Measurements from ENCODE around the gene MGMT. TPM values are rescaled to one million over a fixed set of nuclear protein-coding genes. Genes with fewer than 3 reads are reported as not detected.

The MGMT gene
- total RNA-seq, 3 donors from 2014 or later = 34.1 to 57.8 (median 46.7) TPM

DNA sequence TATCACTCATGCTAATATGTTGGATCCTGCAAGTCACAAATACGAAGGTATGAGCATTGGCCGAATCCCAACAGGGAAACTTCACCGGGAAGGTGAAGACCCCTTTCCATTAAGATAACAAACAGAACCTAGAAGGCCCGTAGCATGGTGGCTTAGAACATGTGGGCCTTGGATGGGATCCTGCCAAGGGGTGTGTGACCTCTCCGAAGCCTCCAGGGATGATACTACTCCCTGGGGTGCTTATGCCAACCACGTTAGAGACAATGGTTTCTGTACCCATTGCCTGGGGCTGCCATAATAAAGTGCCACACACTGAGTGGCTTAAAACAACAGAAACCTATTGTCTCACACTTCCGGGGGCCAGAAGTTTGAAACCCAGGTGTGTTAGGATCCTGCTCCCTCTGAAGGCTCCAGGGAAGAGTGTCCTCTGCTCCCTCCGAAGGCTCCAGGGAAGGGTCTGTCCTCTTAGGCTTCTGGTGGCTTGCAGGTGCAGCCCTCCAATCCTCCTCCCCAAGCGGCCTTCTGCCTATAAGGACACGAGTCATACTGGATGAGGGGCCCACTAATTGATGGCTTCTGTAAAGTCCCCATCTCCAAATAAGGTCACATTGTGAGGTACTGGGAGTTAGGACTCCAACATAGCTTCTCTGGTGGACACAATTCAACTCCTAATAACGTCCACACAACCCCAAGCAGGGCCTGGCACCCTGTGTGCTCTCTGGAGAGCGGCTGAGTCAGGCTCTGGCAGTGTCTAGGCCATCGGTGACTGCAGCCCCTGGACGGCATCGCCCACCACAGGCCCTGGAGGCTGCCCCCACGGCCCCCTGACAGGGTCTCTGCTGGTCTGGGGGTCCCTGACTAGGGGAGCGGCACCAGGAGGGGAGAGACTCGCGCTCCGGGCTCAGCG lies 992 bp upstream of the MGMT start:
- TF ChIP-seq POLR2A (IDR thresholded peaks at IDR 0.05) (no peak), POLR2AphosphoS5 (IDR thresholded peaks at IDR 0.05) (no peak), CTCF (IDR thresholded peaks at IDR 0.05) (no peak)
- no peak for DNase-seq (ENCODE audit: low spot score in 2 of 2)
- intact Hi-C loops (cut with DNase I; ENCODE audit: low total_unique reads) = no loop called here
- no peaks in the 10 kb centered on the region for H3K9me3 ChIP-seq
- no peaks in the 10 kb centered on the region for H3K36me3 ChIP-seq
- peak overlapping the region; percentile 69 to 83 for H3K27ac ChIP-seq
- no peaks in the 10 kb centered on the region for H3K27me3 ChIP-seq
- H3K4me1 ChIP-seq = no peaks in the 10 kb centered on the region
- H3K4me3 ChIP-seq = peak overlapping the region; percentile 77 to 83 (median 80)

DNA sequence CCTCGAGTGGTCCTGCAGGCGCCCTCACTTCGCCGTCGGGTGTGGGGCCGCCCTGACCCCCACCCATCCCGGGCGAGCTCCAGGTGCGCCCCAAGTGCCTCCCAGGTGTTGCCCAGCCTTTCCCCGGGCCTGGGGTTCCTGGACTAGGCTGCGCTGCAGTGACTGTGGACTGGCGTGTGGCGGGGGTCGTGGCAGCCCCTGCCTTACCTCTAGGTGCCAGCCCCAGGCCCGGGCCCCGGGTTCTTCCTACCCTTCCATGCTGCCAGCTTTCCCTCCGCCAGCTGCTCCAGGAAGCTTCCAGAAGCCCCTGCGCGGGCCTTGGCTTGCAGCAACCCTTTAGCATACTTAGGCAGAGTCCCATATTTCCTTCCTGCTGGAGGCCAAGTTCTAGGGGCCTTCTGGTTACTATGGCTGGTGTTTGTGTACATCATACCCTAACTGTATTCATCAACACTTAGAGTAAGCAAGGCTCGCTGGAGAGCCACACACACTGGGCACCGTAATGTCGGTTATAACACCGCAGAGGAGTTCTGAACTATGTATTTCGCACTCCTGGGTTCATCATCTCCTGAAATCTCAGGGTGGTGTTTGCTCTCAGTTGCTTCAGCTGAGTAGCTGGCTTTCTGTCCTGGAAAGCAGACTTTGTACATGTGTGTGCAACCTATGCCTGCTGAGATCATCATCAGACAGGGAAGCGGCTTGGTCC lies 471 bp downstream of the MGMT start:
- Histone ChIP-seq H3K27ac (peak overlapping the region; percentile 69 to 83), H3K9me3 (no peaks in the 10 kb centered on the region), H3K4me1 (no peaks in the 10 kb centered on the region), H3K4me3 (peak overlapping the region; percentile 77 to 83 (median 80)), H3K27me3 (no peaks in the 10 kb centered on the region), H3K36me3 (no peaks in the 10 kb centered on the region)
- no peak for DNase-seq (ENCODE audit: low spot score in 2 of 2)
- intact Hi-C loops (cut with DNase I; ENCODE audit: low total_unique reads) = no loop called here
- TF ChIP-seq POLR2AphosphoS5 (IDR thresholded peaks at IDR 0.05) = peak in 1 of 3 donors; percentile 3
- no peak for TF ChIP-seq POLR2A (IDR thresholded peaks at IDR 0.05)

DNA sequence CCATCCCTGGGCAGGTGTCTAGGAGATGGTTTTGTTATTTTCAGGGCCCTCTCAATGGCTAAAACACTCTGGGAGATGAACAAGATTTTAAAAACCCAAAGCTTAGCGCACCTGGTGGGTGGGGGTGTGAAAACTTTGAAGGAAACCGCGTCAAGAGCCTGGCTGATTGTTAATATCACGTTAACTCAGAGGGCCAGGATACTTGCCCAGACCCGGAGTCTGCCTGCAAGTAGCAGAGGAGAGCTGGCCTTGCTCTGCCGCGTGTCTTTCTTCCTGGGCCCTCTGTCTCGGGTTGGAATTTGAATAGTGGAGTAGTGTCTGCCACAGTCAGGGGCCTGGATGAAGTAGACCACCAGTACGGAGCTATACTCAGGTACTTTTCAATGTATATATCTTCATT lies 1.1 kb downstream of the MGMT start:
- DNase-seq (ENCODE audit: low spot score in 2 of 2) = no peak
- Histone ChIP-seq H3K4me1 (no peaks in the 10 kb centered on the region), H3K4me3 (no peak overlapping the region), H3K9me3 (no peaks in the 10 kb centered on the region), H3K27me3 (no peaks in the 10 kb centered on the region), H3K36me3 (no peaks in the 10 kb centered on the region), H3K27ac (no peak overlapping the region)
- TF ChIP-seq POLR2A (IDR thresholded peaks at IDR 0.05) (no peak), CTCF (IDR thresholded peaks at IDR 0.05) (no peak), POLR2AphosphoS5 (IDR thresholded peaks at IDR 0.05) (no peak)
- intact Hi-C loops (cut with DNase I; ENCODE audit: low total_unique reads) = no loop called here

DNA sequence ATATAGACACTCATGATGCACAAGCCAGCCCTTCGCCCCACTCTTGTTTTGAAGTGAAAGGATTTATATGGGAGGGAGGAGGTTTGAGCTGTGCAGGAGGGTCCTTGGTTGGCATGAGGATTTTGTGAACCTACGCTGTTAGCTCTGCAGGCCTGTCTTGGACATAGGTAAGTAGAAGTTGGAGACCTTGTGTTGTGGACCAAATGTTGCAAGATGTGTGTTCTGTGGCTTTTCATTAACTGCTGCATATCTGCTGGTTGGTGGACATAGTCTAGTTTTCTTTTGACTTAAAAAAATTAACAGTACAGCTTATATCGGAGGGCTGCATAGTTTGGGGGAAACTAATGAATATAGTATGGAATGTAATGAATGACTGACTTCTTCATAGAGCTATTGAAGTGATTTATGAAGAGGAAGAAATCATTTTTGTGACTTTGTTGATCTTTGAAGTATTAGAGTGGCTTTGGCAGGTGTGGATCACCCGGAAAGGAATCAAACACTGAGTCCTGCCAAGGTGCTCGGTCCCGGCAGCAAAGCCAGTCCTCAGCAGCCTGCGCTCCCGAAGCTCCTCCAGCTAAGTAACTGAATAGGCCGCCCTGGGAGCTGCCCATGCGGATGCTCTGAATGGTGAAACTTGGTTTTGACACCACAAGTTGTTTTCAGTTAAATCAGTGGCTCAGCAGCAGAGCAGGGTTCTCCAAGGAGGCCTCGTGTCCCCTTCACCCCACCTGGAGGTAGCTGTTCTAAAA lies 3.2 kb downstream of the MGMT start:
- no peak for DNase-seq (ENCODE audit: low spot score in 2 of 2)
- H3K4me1 ChIP-seq = no peaks in the 10 kb centered on the region
- H3K27me3 ChIP-seq = no peaks in the 10 kb centered on the region
- intact Hi-C loops (cut with DNase I; ENCODE audit: low total_unique reads) = no loop called here
- H3K4me3 ChIP-seq = no peak overlapping the region
- H3K36me3 ChIP-seq = no peaks in the 10 kb centered on the region
- H3K9me3 ChIP-seq = no peaks in the 10 kb centered on the region
- TF ChIP-seq CTCF (IDR thresholded peaks at IDR 0.05) = no peak
- no peak for TF ChIP-seq POLR2A (IDR thresholded peaks at IDR 0.05)
- no peak for TF ChIP-seq POLR2AphosphoS5 (IDR thresholded peaks at IDR 0.05)
- H3K27ac ChIP-seq = no peak overlapping the region

GRCh38 chr10:129471447-129472175 lies 4.6 kb downstream of the MGMT start:
- Histone ChIP-seq H3K27ac (no peak overlapping the region), H3K4me3 (no peak overlapping the region), H3K36me3 (no peaks in the 10 kb centered on the region), H3K4me1 (no peaks in the 10 kb centered on the region), H3K9me3 (no peaks in the 10 kb centered on the region), H3K27me3 (no peaks in the 10 kb centered on the region)
- DNase-seq (ENCODE audit: low spot score in 2 of 2) = no peak
- intact Hi-C loops (cut with DNase I; ENCODE audit: low total_unique reads) = no loop called here
- TF ChIP-seq POLR2A (IDR thresholded peaks at IDR 0.05) (no peak), CTCF (IDR thresholded peaks at IDR 0.05) (no peak), POLR2AphosphoS5 (IDR thresholded peaks at IDR 0.05) (no peak)
